ENCODE measurements around the gene STAT5A.

- TF ChIP-seq CTCF (IDR thresholded peaks at IDR 0.05; ENCODE audit: low read depth, low read length) (no peak), POLR2A (IDR thresholded peaks at IDR 0.05; ENCODE audit: extremely low read depth, insufficient read length) (no peak)
Observed at GRCh38 chr17:42268236-42268635, 20.1 kb upstream of the STAT5A start.

Measured in NB4 (cell line).